GM12878 (cell line): ENCODE data around the gene TCF7L1. TPM values are rescaled to one million over a fixed set of nuclear protein-coding genes. Genes with fewer than 3 reads are reported as not detected.

Source experiments
- ATAC-seq: fragments of 200-7000 bp; cut with Tn5 transposase; 3 replicates; pipeline ENCODE4 v1.9.1; 2020; ENCODE audit warnings: mild to moderate bottlenecking, moderate library complexity
- BruUV-seq: library from RNA; stranded (reverse); fragments of 400-500 nt; replicated peaks from 2 replicates; lab custom pipeline; 2021; lab: Mats Ljungman, UMichigan
- CTCF ChIA-PET: fragments of 300-600 bp; sonication (Branson Sonifier 250); formaldehyde crosslinking; extraction: SDS; loops from one replicate; lab custom pipeline; 2021; ENCODE audit warnings: inconsistent platforms; lab: Yijun Ruan, JAX
- POLR2A ChIA-PET: fragments of 350-600 bp; formaldehyde crosslinking; extraction: SDS; loops from one replicate; lab custom pipeline; 2021; ENCODE audit warnings: inconsistent platforms; lab: Charles Lee
- RAD21 ChIA-PET: fragments of 300-600 bp; sonication (Branson Sonifier 250); formaldehyde crosslinking; loops from one replicate; lab custom pipeline; 2023; ENCODE audit warnings: antibody characterized with exemption; ENCODE audit not compliant: unreplicated experiment; lab: Charles Lee
- SMC1A ChIA-PET: fragments of 300-600 bp; sonication (Branson Sonifier 250); formaldehyde crosslinking; loops from one replicate; lab custom pipeline; 2023; ENCODE audit not compliant: unreplicated experiment, uncharacterized antibody; lab: Charles Lee
- DNase-seq: peaks from one replicate; pipeline ENCODE4 v3.0.0-alpha.2; 2011; ENCODE audit warnings: low read depth, low spot score
- FAIRE-seq: peaks from 3 replicates; lab custom pipeline; 2011; peaks lifted over from hg19 to GRCh38; lab: Jason Lieb, UNC
- H2AFZ ChIP-seq: 2 replicates; pipeline ENCODE4 v1.6.0; 2011; ENCODE audit warnings: low read depth, low read length, control low read depth; ENCODE audit not compliant: control insufficient read depth
- H3K27ac ChIP-seq: 2 replicates; pipeline ENCODE4 v1.5.1; 2011; ENCODE audit warnings: control low read depth; ENCODE audit not compliant: control insufficient read depth, insufficient read depth
- H3K27me3 ChIP-seq, 2 experiments: replicated peaks in 1 of 2; 2 replicates each; pipeline versions ENCODE4 v1.6.0 to v1.6.1; 2011; ENCODE audit warnings: low read length in 1 of 2; ENCODE audit not compliant: control insufficient read depth in 2 of 2, insufficient read depth in 2 of 2
- H3K36me3 ChIP-seq, 2 experiments: 2 replicates each; pipeline ENCODE4 v1.5.1; 2011; ENCODE audit warnings: low read length in 1 of 2; ENCODE audit not compliant: control insufficient read depth in 2 of 2, insufficient read depth in 2 of 2
- H3K4me1 ChIP-seq: 2 replicates; pipeline ENCODE4 v1.6.1; 2011; ENCODE audit warnings: mild to moderate bottlenecking, low read length, moderate library complexity, mixed read lengths; ENCODE audit not compliant: control insufficient read depth, insufficient read depth
- H3K4me2 ChIP-seq: 2 replicates; pipeline ENCODE4 v1.6.0; 2011; ENCODE audit warnings: control low read depth; ENCODE audit not compliant: control insufficient read depth, insufficient read depth
- H3K4me3 ChIP-seq: fragments of 200-600 bp; sonication (generic); 2 replicates; pipeline ENCODE4 v1.5.1; 2016
- H3K79me2 ChIP-seq: 2 replicates; pipeline ENCODE4 v1.6.0; 2011; ENCODE audit warnings: low read length; ENCODE audit not compliant: control insufficient read depth, insufficient read depth
- H3K9ac ChIP-seq: 2 replicates; pipeline ENCODE4 v1.8.0; 2011; ENCODE audit warnings: low read length, control low read depth, mixed read lengths; ENCODE audit not compliant: control insufficient read depth, insufficient read depth
- H3K9me3 ChIP-seq: replicated peaks from 3 replicates; pipeline ENCODE4 v1.5.1; 2011; ENCODE audit warnings: mild to moderate bottlenecking, low read length; ENCODE audit not compliant: control insufficient read depth, insufficient read depth
- H4K20me1 ChIP-seq: 2 replicates; pipeline ENCODE4 v1.6.0; 2011; ENCODE audit not compliant: control insufficient read depth, insufficient read depth
- CREM ChIP-seq: IDR thresholded peaks from 2 replicates; pipeline ENCODE4 v1.6.1; 2014; ENCODE audit warnings: antibody characterized with exemption, low read depth
- ETV6 ChIP-seq, 2 experiments: fragments of 450-650 bp in 1 of 2; IDR thresholded peaks in 1 of 2; conservative IDR thresholded peaks in 1 of 2; 2 replicates each; pipeline ENCODE4 v1.6.1; 2014; ENCODE audit warnings: antibody characterized with exemption in 1 of 2, borderline replicate concordance in 1 of 2, low read depth in 1 of 2, mild to moderate bottlenecking in 1 of 2, moderate library complexity in 1 of 2
- HDAC6 ChIP-seq: fragments of 200-600 bp; sonication (generic); IDR thresholded peaks from one replicate; pipeline ENCODE4 v1.8.0; 2017; ENCODE audit warnings: antibody characterized with exemption; ENCODE audit not compliant: unreplicated experiment
- IRF5 ChIP-seq: fragments of 450-650 bp; IDR thresholded peaks from 2 replicates; pipeline ENCODE4 v1.6.1; 2017; ENCODE audit warnings: borderline replicate concordance
- NFXL1 ChIP-seq: fragments of 450-650 bp; IDR thresholded peaks from 2 replicates; pipeline ENCODE4 v1.6.1; 2017; ENCODE audit warnings: antibody characterized with exemption, mild to moderate bottlenecking, borderline replicate concordance
- NR2F1 ChIP-seq: fragments of 450-650 bp; conservative IDR thresholded peaks from 2 replicates; pipeline ENCODE4 v1.6.1; 2017; ENCODE audit warnings: mild to moderate bottlenecking
- RAD51 ChIP-seq: fragments of 450-650 bp; IDR thresholded peaks from 2 replicates; pipeline ENCODE4 v1.6.1; 2016; ENCODE audit warnings: moderate library complexity, mild to moderate bottlenecking, inconsistent platforms
- RELA ChIP-seq: fragments of 450-650 bp; IDR thresholded peaks from 2 replicates; pipeline ENCODE4 v1.8.0; 2014; ENCODE audit warnings: borderline replicate concordance; ENCODE audit not compliant: partially characterized antibody
- WGBS: methylation state at CpG from one replicate; pipeline ENCODE4 v1.1.6; 2016; ENCODE audit warnings: low lambda C conversion rate; ENCODE audit not compliant: insufficient replicate concordance, insufficient coverage; ENCODE audit errors: missing lambda C conversion rate; 5-methylcytosine and 5-hydroxymethylcytosine counted together
- in situ Hi-C: fragments of 300-500 bp; cut with MboI; formaldehyde crosslinking; loops from 9 replicates; pipeline ENCODE4 v1.14.3; 2018; ENCODE audit warnings: mixed read lengths
- intact Hi-C: fragments of 100-400 bp; cut with micrococcal nuclease; formaldehyde crosslinking; loops from one replicate; pipeline ENCODE4 v1.14.2; 2022; ENCODE audit not compliant: unreplicated experiment
- polyA plus RNA-seq, 11 experiments: library from polyadenylated mRNA; depleted of rRNA in 4 of 11; unstranded in 6 of 11; stranded (reverse) in 5 of 11; fragments of >200 nt; fragmentation: Nextera tagmentation in 4 of 11; fragmentation: Illumina TruSeq in 1 of 11; extraction: Ambion mirVana in 4 of 11; extraction: Trizol in 1 of 11; gene quantifications; 1 replicate in 1 of 11; 2 replicates in 10 of 11; pipeline versions ENCODE4 v1.2.1 to v1.2.3, GENCODE V29; 2011 to 2016; ENCODE audit warnings: inconsistent platforms in 2 of 11, missing spikeins in 2 of 11, low read depth in 1 of 11
- total RNA-seq, 4 experiments: library from RNA; depleted of rRNA in 3 of 4; stranded (reverse); fragments of >200 nt in 3 of 4; fragmentation: Illumina TruSeq in 1 of 4; extraction: Trizol in 1 of 4; gene quantifications; 2 replicates each; pipeline versions ENCODE4 v1.2.1 to v1.2.3, GENCODE V29; 2013 to 2021
- TF ChIP-seq, protein P1 (sequence below): fragments of 450-650 bp; IDR thresholded peaks from 2 replicates; pipeline ENCODE4 v1.6.1; 2017; ENCODE audit warnings: mild to moderate bottlenecking

The TCF7L1 gene
- total and polyA plus RNA-seq, 10 of the 15 experiments (the other 5 are each of a cell fraction or from before 2014, with no cell fraction given) = 0.03 to 0.11 (median 0.10) TPM; not detected in 7

GRCh38 chr2:85087541-85087940, 45.7 kb upstream of the TCF7L1 start (continued):
- TF ChIP-seq HDAC6 = no peak
- TF ChIP-seq ETV6 (conservative IDR thresholded peaks at IDR 0.05 in 1 of 2, IDR thresholded peaks at IDR 0.05 in 1 of 2; ENCODE audit: borderline replicate concordance in 1 of 2, low read depth in 1 of 2) = no peak
- TF ChIP-seq, all 136 proteins: peak for 0

DNA sequence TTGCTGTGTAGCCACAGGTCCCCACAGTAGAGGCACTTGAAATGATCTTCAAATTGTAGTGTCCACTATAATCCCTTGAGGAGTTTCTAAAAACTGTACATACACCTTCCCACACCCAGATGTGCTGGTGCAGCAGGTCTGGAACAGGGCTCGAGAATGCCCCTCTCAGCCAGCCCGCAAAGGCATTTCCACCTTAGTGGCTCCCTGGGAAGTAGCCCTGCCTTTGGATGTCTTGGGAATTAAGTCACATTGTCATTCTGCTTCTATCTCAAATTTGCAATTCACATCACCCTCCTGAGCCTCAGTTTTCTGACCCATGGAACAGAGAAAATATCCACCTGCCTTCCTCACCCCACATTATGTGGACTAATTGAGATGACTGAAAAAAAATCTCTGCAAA, 44.3 kb upstream of the TCF7L1 start:
- SMC1A ChIA-PET = no interaction called here
- no peak for DNase-seq
- no peak overlapping the region for H2AFZ ChIP-seq
- CTCF ChIA-PET = interaction anchor here (0.8 to 1.0 kb wide), 2 partner anchors 10 to 196 kb away, joined by 3 to 4 read pairs; no protein-coding TSS in a partner anchor
- H3K9ac ChIP-seq = no peak overlapping the region
- WGBS = 25% methylated on average over 2 of the region's 2 CpGs
- POLR2A ChIA-PET = no interaction called here
- no peak overlapping the region for H3K4me2 ChIP-seq
- peaks cover 2 to 5% of the 10 kb centered on the region in 2 experiments for H3K27me3 ChIP-seq
- H3K79me2 ChIP-seq = no peaks in the 10 kb centered on the region
- intact Hi-C loops = no loop called here
- H4K20me1 ChIP-seq = no peaks in the 10 kb centered on the region
- no peaks in the 10 kb centered on the region for H3K4me1 ChIP-seq
- in situ Hi-C loops = no loop called here
- no peaks in the 10 kb centered on the region for H3K9me3 ChIP-seq
- FAIRE-seq = no peak
- H3K27ac ChIP-seq = no peak overlapping the region
- no TSS peak for BruUV-seq
- no peak for ATAC-seq
- RAD21 ChIA-PET = no interaction called here
- H3K4me3 ChIP-seq = no peak overlapping the region
- H3K36me3 ChIP-seq = no peaks in the 10 kb centered on the region
- TF ChIP-seq NR2F1 = no peak
- TF ChIP-seq IRF5 = no peak
- TF ChIP-seq NFXL1 = no peak
- TF ChIP-seq CREM = no peak
- TF ChIP-seq, protein P1, sequence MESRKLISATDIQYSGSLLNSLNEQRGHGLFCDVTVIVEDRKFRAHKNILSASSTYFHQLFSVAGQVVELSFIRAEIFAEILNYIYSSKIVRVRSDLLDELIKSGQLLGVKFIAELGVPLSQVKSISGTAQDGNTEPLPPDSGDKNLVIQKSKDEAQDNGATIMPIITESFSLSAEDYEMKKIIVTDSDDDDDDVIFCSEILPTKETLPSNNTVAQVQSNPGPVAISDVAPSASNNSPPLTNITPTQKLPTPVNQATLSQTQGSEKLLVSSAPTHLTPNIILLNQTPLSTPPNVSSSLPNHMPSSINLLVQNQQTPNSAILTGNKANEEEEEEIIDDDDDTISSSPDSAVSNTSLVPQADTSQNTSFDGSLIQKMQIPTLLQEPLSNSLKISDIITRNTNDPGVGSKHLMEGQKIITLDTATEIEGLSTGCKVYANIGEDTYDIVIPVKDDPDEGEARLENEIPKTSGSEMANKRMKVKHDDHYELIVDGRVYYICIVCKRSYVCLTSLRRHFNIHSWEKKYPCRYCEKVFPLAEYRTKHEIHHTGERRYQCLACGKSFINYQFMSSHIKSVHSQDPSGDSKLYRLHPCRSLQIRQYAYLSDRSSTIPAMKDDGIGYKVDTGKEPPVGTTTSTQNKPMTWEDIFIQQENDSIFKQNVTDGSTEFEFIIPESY = no peak
- TF ChIP-seq RAD51 = no peak
- TF ChIP-seq RELA = no peak
